Ovary (tissue), 9 donors: ENCODE results near the gene MORN3. TPM values are rescaled to one million over a fixed set of nuclear protein-coding genes. Genes with fewer than 3 reads are reported as not detected.

Experiments used
- DNase-seq, 5 donors: peaks; one replicate each; pipeline ENCODE4 v3.0.0-alpha.2; 2019 to 2020
- H3K27ac ChIP-seq, 2 donors: fragments of 200-600 bp; one replicate each; pipeline versions ENCODE4 v1.5.1 to v1.8.0; 2019 to 2022
- H3K27me3 ChIP-seq: fragments of 200-600 bp; one replicate; pipeline ENCODE4 v1.8.0; 2022
- H3K36me3 ChIP-seq: fragments of 200-600 bp; sonication (generic); one replicate; pipeline ENCODE4 v1.5.1; 2019
- H3K4me1 ChIP-seq: one replicate; pipeline ENCODE4 v1.8.1; 2013; ENCODE audit warnings: mild to moderate bottlenecking, moderate library complexity; ENCODE audit not compliant: insufficient read depth
- H3K4me3 ChIP-seq: fragments of 200-600 bp; sonication (generic); one replicate; pipeline ENCODE4 v1.5.1; 2017
- H3K9me3 ChIP-seq, 2 donors: fragments of 200-600 bp in 1 of 2; sonication (generic) in 1 of 2; one replicate each; pipeline versions ENCODE4 v1.5.1 to v1.8.1; 2013 to 2019; ENCODE audit warnings: mild to moderate bottlenecking in 1 of 2, moderate library complexity in 1 of 2
- CTCF ChIP-seq, 3 donors: fragments of 450-650 bp in 2 of 3; fragments of 200-600 bp in 1 of 3; IDR thresholded peaks; one replicate each; pipeline versions ENCODE4 v1.5.1 to v1.8.0; 2016 to 2022; ENCODE audit warnings: antibody characterized with exemption in 3 of 3, mild to moderate bottlenecking in 1 of 3
- EP300 ChIP-seq: sonication (generic); formaldehyde crosslinking; IDR thresholded peaks from one replicate; pipeline ENCODE4 v1.6.1; 2017; ENCODE audit warnings: antibody characterized with exemption
- POLR2A ChIP-seq: fragments of 450-650 bp; IDR thresholded peaks from one replicate; pipeline ENCODE4 v1.6.1; 2017; ENCODE audit warnings: antibody characterized with exemption, mild to moderate bottlenecking, moderate library complexity
- WGBS, 3 donors: extraction: QIAGEN DNeasy Blood & Tissue Kit in 1 of 3; methylation state at CpG; one replicate each; pipeline versions ENCODE4 v1.1.5 to v1.1.7; 2013 to 2017; 5-methylcytosine and 5-hydroxymethylcytosine counted together
- intact Hi-C, 4 donors: fragments of 100-400 bp; cut with DNase I; formaldehyde crosslinking; loops; one replicate each; pipeline versions ENCODE4 v1.11.0 to v1.15.1; 2022 to 2023
- polyA plus RNA-seq, 2 donors: library from polyadenylated mRNA; stranded (reverse); fragments of 200-250 nt in 1 of 2; fragments of 350-450 nt in 1 of 2; fragmentation: Illumina TruSeq in 1 of 2; extraction: RNeasy Lipid Tissue Mini Kit (QIAGEN cat#74804) in 1 of 2; gene quantifications; one replicate each; pipeline ENCODE4 v1.2.3, GENCODE V29; 2013 to 2014
- total RNA-seq, 7 donors: library from RNA; depleted of rRNA in 2 of 7; stranded (reverse); fragments of >200 nt in 2 of 7; fragmentation: NEBNext Ultra II Directional in 3 of 7; extraction: Animal tissue kit (Norgen Biotek cat#: 25700) in 3 of 7; gene quantifications; one replicate each; pipeline versions ENCODE4 v1.1.0 to v1.2.4, GENCODE V29; 2016 to 2023
- donor health status: DM: no; HTN: no; CAD: no; lungs with moderate emphysema.
- donor health status: DM: no; HTN: no; CAD: no.
- donor health status: Bipolar disorder and iron deficiency.
- donor health status: DM: yes; HTN: yes; CAD: no.
- donor health status: DM: no; HTN: no; CAD: no.
- donor health status: DM: yes; HTN: yes; CAD: no.

The MORN3 gene
- total and polyA plus RNA-seq, 9 donors, result 0.08 to 3.2 (median 0.65) TPM

GRCh38 chr12:121630791-121631355 lies 38.6 kb downstream of the MORN3 start:
- H3K4me1 ChIP-seq, result peaks cover 14% of the 10 kb centered on the region
- H3K36me3 ChIP-seq, result no peaks in the 10 kb centered on the region
- no peak overlapping the region for H3K27ac ChIP-seq
- no peaks in the 10 kb centered on the region for H3K9me3 ChIP-seq
- no peak overlapping the region for H3K4me3 ChIP-seq
- H3K27me3 ChIP-seq, result no peaks in the 10 kb centered on the region
- 66 to 75% (median 69%) methylated on average over 7 of the region's 7 CpGs for WGBS, 3 donors
- intact Hi-C loops, result no loop called here
- TF ChIP-seq POLR2A, result no peak
- TF ChIP-seq EP300, result no peak
- no peak for TF ChIP-seq CTCF (IDR thresholded peaks at IDR 0.05)
- no peak for DNase-seq

GRCh38 chr12:121628536-121628935 lies 40.9 kb downstream of the MORN3 start:
- no peak for DNase-seq
- peaks cover 14% of the 10 kb centered on the region for H3K4me1 ChIP-seq
- no peaks in the 10 kb centered on the region for H3K9me3 ChIP-seq
- peak overlapping the region in 1 of 2 donors; percentile 60 for H3K27ac ChIP-seq
- 62 to 64% (median 62%) methylated on average over 5 of the region's 5 CpGs for WGBS, 3 donors
- no peaks in the 10 kb centered on the region for H3K27me3 ChIP-seq
- TF ChIP-seq CTCF (IDR thresholded peaks at IDR 0.05) (no peak), POLR2A (no peak), EP300 (no peak)
- no peak overlapping the region for H3K4me3 ChIP-seq
- intact Hi-C loops, result loop anchor here in 3 of 4 donors (5.0 to 10.0 kb wide), 5 partner anchors 51 to 131 kb away; no protein-coding TSS in a partner anchor
- no peaks in the 10 kb centered on the region for H3K36me3 ChIP-seq

GRCh38 chr12:121628037-121628436 lies 41.4 kb downstream of the MORN3 start:
- Histone ChIP-seq H3K36me3 (no peaks in the 10 kb centered on the region), H3K4me1 (peaks cover 13% of the 10 kb centered on the region), H3K27ac (peak overlapping the region in 1 of 2 donors; percentile 77), H3K4me3 (peak overlapping the region; percentile 58), H3K27me3 (no peaks in the 10 kb centered on the region), H3K9me3 (no peaks in the 10 kb centered on the region)
- intact Hi-C loops, result loop anchor here in 3 of 4 donors (5.0 to 10.0 kb wide), 5 partner anchors 51 to 131 kb away; no protein-coding TSS in a partner anchor
- DNase-seq, result peak; percentile 55 to 72 (median 62)
- TF ChIP-seq POLR2A (no peak), CTCF (IDR thresholded peaks at IDR 0.05) (no peak), EP300 (no peak)
- WGBS, 3 donors, result 20 to 29% (median 26%) methylated on average over 6 to 8 of the region's 8 CpGs

- no peaks in the 10 kb centered on the region for H3K9me3 ChIP-seq
- TF ChIP-seq EP300 (no peak), CTCF (IDR thresholded peaks at IDR 0.05) (peak in 1 of 3 donors; percentile 24)
- H3K4me1 ChIP-seq, result peaks cover 5% of the 10 kb centered on the region
- H3K27ac ChIP-seq, result peak overlapping the region; percentile 77 to 87
- 0 to 2% (median 1%) methylated on average over 25 to 52 of the region's 53 CpGs for WGBS, 3 donors
- no peaks in the 10 kb centered on the region for H3K27me3 ChIP-seq
- H3K4me3 ChIP-seq, result peak overlapping the region; percentile 58
- DNase-seq, result peak; percentile 49 to 75 (median 61)
- intact Hi-C loops, result loop anchor here in 3 of 4 donors (5.0 to 10.0 kb wide), 5 partner anchors 50 to 130 kb away; no protein-coding TSS in a partner anchor
- no peaks in the 10 kb centered on the region for H3K36me3 ChIP-seq
Observed at GRCh38 chr12:121626853-121627640, 42.4 kb downstream of the MORN3 start.
